ENCODE data around the gene SND1.

SND1 gene

DNA sequence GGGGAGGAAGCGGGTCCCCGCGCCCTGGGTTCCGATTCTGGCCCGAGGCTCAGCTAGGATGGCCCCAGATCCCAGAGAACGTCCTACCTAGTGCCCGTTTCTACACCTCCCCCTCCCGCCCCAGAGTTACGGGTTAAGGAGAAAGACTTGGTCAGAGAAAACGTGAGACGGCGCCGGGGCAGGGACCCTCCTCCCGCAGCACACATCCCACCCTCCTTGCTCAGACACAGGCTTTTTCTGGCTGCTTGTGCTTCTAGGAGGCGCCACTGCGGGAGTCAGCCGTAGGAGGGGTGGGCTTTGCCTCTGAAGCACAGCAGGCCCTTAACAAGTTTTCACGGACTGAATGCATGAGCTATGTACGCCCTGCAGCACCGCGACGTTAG is 484.2 kb downstream of the SND1 start:
- H3K27ac ChIP-seq (replicated peaks), result peak overlapping the region; percentile 35; the same call in 1 of the 2 replicates
- no peak for DNase-seq (ENCODE audit: low read depth in 1 of 2, low spot score in 1 of 2)
- H3K4me3 ChIP-seq (replicated peaks; ENCODE audit: insufficient read depth, low read length), result peak overlapping the region; percentile 45
- TF ChIP-seq, protein P1, sequence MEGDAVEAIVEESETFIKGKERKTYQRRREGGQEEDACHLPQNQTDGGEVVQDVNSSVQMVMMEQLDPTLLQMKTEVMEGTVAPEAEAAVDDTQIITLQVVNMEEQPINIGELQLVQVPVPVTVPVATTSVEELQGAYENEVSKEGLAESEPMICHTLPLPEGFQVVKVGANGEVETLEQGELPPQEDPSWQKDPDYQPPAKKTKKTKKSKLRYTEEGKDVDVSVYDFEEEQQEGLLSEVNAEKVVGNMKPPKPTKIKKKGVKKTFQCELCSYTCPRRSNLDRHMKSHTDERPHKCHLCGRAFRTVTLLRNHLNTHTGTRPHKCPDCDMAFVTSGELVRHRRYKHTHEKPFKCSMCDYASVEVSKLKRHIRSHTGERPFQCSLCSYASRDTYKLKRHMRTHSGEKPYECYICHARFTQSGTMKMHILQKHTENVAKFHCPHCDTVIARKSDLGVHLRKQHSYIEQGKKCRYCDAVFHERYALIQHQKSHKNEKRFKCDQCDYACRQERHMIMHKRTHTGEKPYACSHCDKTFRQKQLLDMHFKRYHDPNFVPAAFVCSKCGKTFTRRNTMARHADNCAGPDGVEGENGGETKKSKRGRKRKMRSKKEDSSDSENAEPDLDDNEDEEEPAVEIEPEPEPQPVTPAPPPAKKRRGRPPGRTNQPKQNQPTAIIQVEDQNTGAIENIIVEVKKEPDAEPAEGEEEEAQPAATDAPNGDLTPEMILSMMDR (IDR thresholded peaks at IDR 0.05; ENCODE audit: insufficient read depth, low read length), result no peak
- TF ChIP-seq SPI1 (IDR thresholded peaks at IDR 0.05; ENCODE audit: borderline replicate concordance, low read depth) (no peak), POLR2AphosphoS5 (IDR thresholded peaks at IDR 0.05; ENCODE audit: low read depth) (no peak), GABPA (IDR thresholded peaks at IDR 0.05; ENCODE audit: low read depth) (no peak)
- TF ChIP-seq, protein P2, sequence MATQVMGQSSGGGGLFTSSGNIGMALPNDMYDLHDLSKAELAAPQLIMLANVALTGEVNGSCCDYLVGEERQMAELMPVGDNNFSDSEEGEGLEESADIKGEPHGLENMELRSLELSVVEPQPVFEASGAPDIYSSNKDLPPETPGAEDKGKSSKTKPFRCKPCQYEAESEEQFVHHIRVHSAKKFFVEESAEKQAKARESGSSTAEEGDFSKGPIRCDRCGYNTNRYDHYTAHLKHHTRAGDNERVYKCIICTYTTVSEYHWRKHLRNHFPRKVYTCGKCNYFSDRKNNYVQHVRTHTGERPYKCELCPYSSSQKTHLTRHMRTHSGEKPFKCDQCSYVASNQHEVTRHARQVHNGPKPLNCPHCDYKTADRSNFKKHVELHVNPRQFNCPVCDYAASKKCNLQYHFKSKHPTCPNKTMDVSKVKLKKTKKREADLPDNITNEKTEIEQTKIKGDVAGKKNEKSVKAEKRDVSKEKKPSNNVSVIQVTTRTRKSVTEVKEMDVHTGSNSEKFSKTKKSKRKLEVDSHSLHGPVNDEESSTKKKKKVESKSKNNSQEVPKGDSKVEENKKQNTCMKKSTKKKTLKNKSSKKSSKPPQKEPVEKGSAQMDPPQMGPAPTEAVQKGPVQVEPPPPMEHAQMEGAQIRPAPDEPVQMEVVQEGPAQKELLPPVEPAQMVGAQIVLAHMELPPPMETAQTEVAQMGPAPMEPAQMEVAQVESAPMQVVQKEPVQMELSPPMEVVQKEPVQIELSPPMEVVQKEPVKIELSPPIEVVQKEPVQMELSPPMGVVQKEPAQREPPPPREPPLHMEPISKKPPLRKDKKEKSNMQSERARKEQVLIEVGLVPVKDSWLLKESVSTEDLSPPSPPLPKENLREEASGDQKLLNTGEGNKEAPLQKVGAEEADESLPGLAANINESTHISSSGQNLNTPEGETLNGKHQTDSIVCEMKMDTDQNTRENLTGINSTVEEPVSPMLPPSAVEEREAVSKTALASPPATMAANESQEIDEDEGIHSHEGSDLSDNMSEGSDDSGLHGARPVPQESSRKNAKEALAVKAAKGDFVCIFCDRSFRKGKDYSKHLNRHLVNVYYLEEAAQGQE (IDR thresholded peaks at IDR 0.05; ENCODE audit: insufficient replicate concordance, low read depth), result no peak
- no peaks in the 10 kb centered on the region for H3K27me3 ChIP-seq (ENCODE audit: insufficient read depth, poor library complexity, severe bottlenecking)

GRCh38 chr7:128137181-128137580 is 485.2 kb downstream of the SND1 start:
- TF ChIP-seq GABPA (IDR thresholded peaks at IDR 0.05; ENCODE audit: low read depth) (no peak), POLR2AphosphoS5 (IDR thresholded peaks at IDR 0.05; ENCODE audit: low read depth) (no peak), SPI1 (IDR thresholded peaks at IDR 0.05; ENCODE audit: borderline replicate concordance, low read depth) (no peak)
- TF ChIP-seq, protein P1 (IDR thresholded peaks at IDR 0.05; ENCODE audit: insufficient read depth, low read length), result no peak
- TF ChIP-seq, protein P2 (IDR thresholded peaks at IDR 0.05; ENCODE audit: insufficient replicate concordance, low read depth), result no peak
- no peak overlapping the region for H3K27ac ChIP-seq (replicated peaks)
- no peak overlapping the region for H3K4me3 ChIP-seq (replicated peaks; ENCODE audit: insufficient read depth, low read length)
- peak; percentile 41 to 47 for DNase-seq (ENCODE audit: low read depth in 1 of 2, low spot score in 1 of 2)
- no peaks in the 10 kb centered on the region for H3K27me3 ChIP-seq (ENCODE audit: insufficient read depth, poor library complexity, severe bottlenecking)

- Histone ChIP-seq H3K27me3 (ENCODE audit: insufficient read depth, poor library complexity, severe bottlenecking) (no peaks in the 10 kb centered on the region), H3K27ac (replicated peaks) (no peak overlapping the region), H3K4me3 (replicated peaks; ENCODE audit: insufficient read depth, low read length) (no peak overlapping the region)
- DNase-seq (ENCODE audit: low read depth in 1 of 2, low spot score in 1 of 2), result no peak
- TF ChIP-seq, protein P1 (IDR thresholded peaks at IDR 0.05; ENCODE audit: insufficient read depth, low read length), result no peak
- TF ChIP-seq SPI1 (IDR thresholded peaks at IDR 0.05; ENCODE audit: borderline replicate concordance, low read depth), result no peak
- TF ChIP-seq POLR2AphosphoS5 (IDR thresholded peaks at IDR 0.05; ENCODE audit: low read depth), result no peak
- TF ChIP-seq, protein P2 (IDR thresholded peaks at IDR 0.05; ENCODE audit: insufficient replicate concordance, low read depth), result no peak
- TF ChIP-seq GABPA (IDR thresholded peaks at IDR 0.05; ENCODE audit: low read depth), result no peak
Measured at GRCh38 chr7:128139406-128139805, 487.4 kb downstream of the SND1 start.

All from HL-60 (cell line).